LNCAP (cell line): ENCODE data around the gene DST.

Experiments
- CTCF ChIP-seq: fragments of 450-650 bp; IDR thresholded peaks from 2 replicates; pipeline ENCODE4 v1.5.1; 2017; ENCODE audit warnings: mild to moderate bottlenecking

The DST gene

GRCh38 chr6:56579155-56579851 is 63.4 kb downstream of the DST start:
- no peak for TF ChIP-seq CTCF

- no peak for TF ChIP-seq CTCF
These were observed 67.0 kb downstream of the DST start for GRCh38 chr6:56575736-56576135.

- TF ChIP-seq CTCF: no peak
These were observed 68.4 kb downstream of the DST start for GRCh38 chr6:56574292-56574691.

- TF ChIP-seq CTCF: no peak
These were observed 69.1 kb downstream of the DST start for GRCh38 chr6:56573624-56574023.

GRCh38 chr6:56572788-56573471 is 69.8 kb downstream of the DST start:
- no peak for TF ChIP-seq CTCF

- TF ChIP-seq CTCF: no peak
These were observed 71.1 kb downstream of the DST start for GRCh38 chr6:56571605-56572004.

- TF ChIP-seq CTCF: peak; percentile 61
These were observed 72.0 kb downstream of the DST start for GRCh38 chr6:56570413-56571359.
